Stimulated activated CD4-positive, alpha-beta T cell treated with anti-CD3 and anti-CD28 coated beads, TNF-alpha, amount 100 ng/mL, for 48 hours (primary cell): ENCODE data around the gene TMEM204.

Experiments used
- DNase-seq, 3 donors: peaks; one replicate each; pipeline ENCODE4 v3.0.0-alpha.2; 2020; ENCODE audit warnings: low read depth in 3 of 3

TMEM204 gene

DNA sequence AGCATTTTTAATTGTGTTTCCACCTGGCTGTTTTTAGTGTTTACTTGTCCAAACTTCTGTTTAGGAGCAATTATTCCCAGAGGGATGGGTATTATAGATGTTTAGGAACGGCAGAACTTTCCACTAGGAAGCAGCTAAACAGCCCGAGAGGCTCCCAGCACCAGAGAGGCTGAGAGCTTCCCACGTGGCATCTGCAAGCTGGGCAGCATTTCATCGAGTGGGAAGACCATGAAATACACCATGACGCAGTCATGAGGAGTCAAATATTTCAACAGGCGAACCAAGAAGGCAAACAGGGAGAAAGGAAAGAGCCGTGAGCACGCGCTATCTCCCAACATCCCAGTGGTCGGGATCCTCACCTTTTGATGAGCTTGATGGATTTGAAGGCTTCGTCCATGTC lies 24.1 kb downstream of the TMEM204 start:
- no peak for DNase-seq

GRCh38 chr16:1559446-1559975 lies 26.0 kb downstream of the TMEM204 start:
- DNase-seq: no peak

GRCh38 chr16:1560153-1560552 lies 26.7 kb downstream of the TMEM204 start:
- DNase-seq: no peak

DNA sequence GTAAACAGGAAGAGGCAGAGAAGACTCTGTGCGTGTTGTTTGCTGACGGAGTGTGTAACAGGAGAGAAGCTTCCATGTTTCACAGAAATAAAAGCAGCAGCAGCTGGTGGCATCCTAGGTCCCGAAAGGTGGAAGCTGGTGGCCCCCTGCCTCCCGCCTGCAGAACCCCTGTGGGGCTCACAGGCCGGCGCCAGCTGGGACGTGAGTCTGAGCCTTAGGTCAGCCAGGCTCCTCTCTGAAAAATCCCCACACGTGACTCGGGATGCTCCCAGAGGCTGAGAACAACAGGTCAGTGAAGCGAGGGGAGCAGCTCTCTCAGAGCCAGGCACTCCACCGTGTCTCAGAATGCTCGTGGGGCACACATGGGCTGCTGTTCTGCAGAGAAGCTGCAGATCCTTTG lies 27.4 kb downstream of the TMEM204 start:
- no peak for DNase-seq

- DNase-seq: no peak
Measured at GRCh38 chr16:1561266-1561665, 27.8 kb downstream of the TMEM204 start.

DNA sequence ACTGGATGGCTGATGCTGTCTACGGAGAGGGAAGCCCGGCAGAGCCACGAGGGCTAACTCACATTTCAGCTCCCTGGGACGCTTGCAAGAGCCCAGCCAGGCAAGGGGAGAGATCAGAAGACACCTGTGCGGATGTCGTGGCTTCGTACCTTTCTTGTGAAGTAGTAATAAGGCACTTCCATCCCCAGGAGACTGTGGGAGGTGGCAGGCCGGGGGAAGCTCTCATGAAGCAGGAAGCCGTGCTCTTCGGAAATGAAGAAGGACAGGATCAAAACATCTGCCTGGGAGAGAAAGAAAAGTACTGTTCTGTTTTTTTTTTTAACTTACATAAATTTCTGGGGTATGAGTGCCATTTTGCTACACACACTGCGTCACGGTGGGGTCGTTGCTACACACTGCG lies 28.4 kb downstream of the TMEM204 start:
- no peak for DNase-seq

- DNase-seq: no peak
Measured at GRCh38 chr16:1563786-1564185, 30.3 kb downstream of the TMEM204 start.

- no peak for DNase-seq
Measured at GRCh38 chr16:1564325-1564724, 30.9 kb downstream of the TMEM204 start.

- DNase-seq: no peak
Measured at GRCh38 chr16:1565083-1565805, 31.8 kb downstream of the TMEM204 start.

DNA sequence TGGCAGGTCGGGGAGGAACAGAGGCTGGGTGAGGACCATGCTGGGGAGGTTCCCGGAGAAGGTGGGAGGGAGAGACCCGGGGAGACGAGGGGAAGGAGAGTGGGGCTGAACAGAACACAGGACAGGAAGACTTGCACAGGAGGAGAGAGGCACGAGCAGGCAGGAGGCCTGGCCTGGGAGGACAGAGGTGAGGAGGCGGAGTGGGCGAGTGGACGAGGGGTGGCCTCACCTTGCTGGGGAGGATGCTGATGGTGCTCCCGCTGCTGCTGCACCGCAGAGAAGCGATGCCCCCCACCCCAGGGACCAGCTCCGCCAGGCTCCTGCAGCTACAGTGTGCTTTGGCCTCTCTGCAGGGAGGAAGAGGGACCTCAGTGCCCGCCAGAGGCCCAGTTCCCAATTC lies 34.5 kb downstream of the TMEM204 start:
- DNase-seq: no peak

- no peak for DNase-seq
Measured at GRCh38 chr16:1571012-1571671, 37.7 kb downstream of the TMEM204 start.

- DNase-seq: no peak
Measured at GRCh38 chr16:1572673-1573072, 39.2 kb downstream of the TMEM204 start.

DNA sequence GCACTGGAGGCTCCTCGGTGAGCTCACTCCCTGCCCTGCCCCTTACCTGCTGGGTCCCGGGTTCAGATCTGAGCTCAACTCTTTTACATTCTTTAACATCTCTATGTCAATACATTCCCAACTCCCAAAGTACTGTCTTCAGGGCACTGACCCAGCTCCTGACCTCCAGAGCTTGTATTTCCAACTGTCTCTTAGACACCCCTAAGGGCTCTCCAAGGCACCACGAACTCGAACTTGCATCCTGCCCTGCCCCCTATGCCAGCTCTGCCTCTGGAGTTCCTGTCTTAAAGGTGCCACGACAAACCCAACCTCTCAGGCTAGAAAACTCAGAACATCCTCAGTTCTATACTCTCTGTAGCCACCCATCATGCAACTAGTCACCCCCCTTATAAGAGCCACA lies 39.8 kb downstream of the TMEM204 start:
- no peak for DNase-seq

GRCh38 chr16:1575578-1575977 lies 42.1 kb downstream of the TMEM204 start:
- no peak for DNase-seq

- no peak for DNase-seq
Measured at GRCh38 chr16:1579214-1579613, 45.7 kb downstream of the TMEM204 start.

GRCh38 chr16:1580256-1580655 lies 46.8 kb downstream of the TMEM204 start:
- DNase-seq: no peak

GRCh38 chr16:1580956-1581355 lies 47.5 kb downstream of the TMEM204 start:
- no peak for DNase-seq

DNA sequence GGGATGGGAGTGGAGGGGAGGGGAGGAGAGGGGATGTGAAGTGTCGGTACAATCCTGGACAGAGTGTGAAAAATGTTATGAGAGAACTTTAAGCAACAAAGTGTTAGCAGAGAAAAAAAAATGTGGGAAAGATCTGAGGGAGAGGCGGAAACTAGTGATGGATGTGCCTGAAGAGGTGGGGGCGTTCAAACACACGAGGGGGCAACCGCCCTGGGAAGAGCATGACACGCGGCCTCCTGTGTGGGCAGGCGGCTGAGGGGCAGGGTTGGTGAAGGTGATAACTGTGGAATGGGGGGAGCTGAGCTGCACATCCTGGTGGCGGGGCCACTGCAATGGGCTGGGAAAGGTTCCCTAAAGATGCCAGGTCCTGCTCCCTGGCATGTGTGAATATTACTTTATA lies 48.3 kb downstream of the TMEM204 start:
- no peak for DNase-seq

DNA sequence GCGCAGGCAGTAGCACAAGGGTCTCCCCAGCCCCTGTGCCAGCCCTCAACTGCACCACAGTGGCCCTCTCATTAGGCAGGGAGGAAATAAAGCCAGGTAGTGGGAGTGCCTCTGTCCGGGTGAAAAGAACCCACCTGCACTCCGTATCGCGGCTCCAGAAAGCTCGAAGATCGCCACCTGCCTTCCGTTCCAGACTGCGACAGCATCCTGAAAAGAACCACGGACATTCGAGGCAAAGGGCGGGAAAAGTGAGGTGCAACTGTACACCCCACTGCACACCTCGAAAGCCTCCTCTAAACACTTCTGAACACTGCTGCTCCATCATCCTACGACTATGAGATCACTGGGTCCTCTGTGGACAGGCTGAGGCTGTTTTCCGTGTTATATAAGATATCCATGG lies 49.7 kb downstream of the TMEM204 start:
- DNase-seq: no peak

DNA sequence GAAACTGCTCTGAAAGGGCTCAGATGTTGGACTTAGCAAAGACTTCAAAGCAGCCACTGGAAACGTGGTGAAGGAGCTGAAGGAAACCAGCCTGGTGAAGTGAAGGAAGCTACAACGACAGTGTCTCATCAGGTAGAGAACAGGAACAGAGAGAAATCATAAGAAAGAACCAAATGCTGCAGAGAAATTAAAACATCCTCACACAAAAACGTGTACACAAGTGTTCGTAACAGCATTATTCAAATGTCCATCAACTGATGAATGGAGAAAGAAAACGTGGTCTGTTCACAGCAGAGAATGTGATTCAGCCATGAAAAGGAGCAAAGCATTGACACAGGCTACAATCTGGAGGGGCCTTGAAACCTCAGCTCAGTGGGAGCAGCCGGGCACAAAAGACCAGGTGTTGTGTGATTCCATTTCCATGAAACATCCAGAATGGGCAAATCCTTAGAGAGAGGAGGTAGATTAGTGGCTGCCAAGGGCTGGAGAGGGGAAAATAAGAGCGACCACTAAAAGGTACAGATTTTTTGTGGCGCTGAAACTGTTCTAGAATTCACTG lies 51.5 kb downstream of the TMEM204 start:
- no peak for DNase-seq

- DNase-seq: no peak
Measured at GRCh38 chr16:1590366-1590765, 56.9 kb downstream of the TMEM204 start.

GRCh38 chr16:1590930-1591705 lies 57.7 kb downstream of the TMEM204 start:
- no peak for DNase-seq
